Erythroblast (primary cell): ENCODE measurements around the gene ITPR2.

Source experiments
- GATA1 ChIP-seq: IDR thresholded peaks from 2 replicates; pipeline ENCODE4 v1.6.1; 2011; ENCODE audit warnings: low read depth, mild to moderate bottlenecking, control low read depth, low read length, moderate library complexity
- POLR2A ChIP-seq: IDR thresholded peaks from 2 replicates; pipeline ENCODE4 v1.6.1; 2011; ENCODE audit warnings: mild to moderate bottlenecking, low read length

GRCh38 chr12:26572137-26572536 is 260.9 kb downstream of the ITPR2 start:
- TF ChIP-seq POLR2A = no peak
- TF ChIP-seq GATA1 = no peak
